Measurements from ENCODE around the gene BCAS3.

DNA sequence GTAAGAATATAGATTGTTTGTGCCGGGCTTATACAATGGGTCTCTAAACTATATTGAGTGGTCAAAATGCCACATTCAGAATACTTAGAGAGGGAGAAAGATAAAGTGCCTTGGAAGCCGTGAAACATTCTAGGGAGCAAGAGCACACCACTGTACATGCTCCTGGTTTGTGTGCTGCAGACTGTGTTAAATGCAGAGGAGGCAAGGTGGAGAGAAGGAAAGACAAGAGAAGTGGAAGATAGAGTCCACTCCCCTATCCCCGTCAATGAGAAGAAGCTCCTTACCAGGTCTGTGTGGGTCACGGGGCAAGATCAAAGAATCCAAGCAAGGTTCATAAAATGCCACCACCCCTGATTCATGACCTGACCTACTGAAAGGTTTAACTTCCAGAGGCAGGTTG is 454.9 kb downstream of the BCAS3 start:
- no peak for TF ChIP-seq CTCF (IDR thresholded peaks at IDR 0.05; ENCODE audit: low read length)
- no peak for TF ChIP-seq EZH2 (IDR thresholded peaks at IDR 0.05; ENCODE audit: borderline replicate concordance, low read length)

Data from OCI-LY1 (cell line).